HepG2 (cell line): ENCODE data around the gene RRP8. TPM values are rescaled to one million over a fixed set of nuclear protein-coding genes. Genes with fewer than 3 reads are reported as not detected.

Experiments
- ATAC-seq: fragments of 200-7000 bp; cut with Tn5 transposase; 3 replicates; pipeline ENCODE4 v1.9.1; 2020; ENCODE audit warnings: mild to moderate bottlenecking, moderate library complexity
- BruUV-seq: library from RNA; stranded (reverse); fragments of 400-500 nt; replicated peaks from 2 replicates; lab custom pipeline; 2021; lab: Mats Ljungman, UMichigan
- CTCF ChIA-PET: fragments of 300-600 bp; formaldehyde crosslinking; extraction: SDS; loops from one replicate; lab custom pipeline; 2021; ENCODE audit warnings: low total read pairs, inconsistent platforms, low intra/inter-chr PET ratio; lab: Yijun Ruan, JAX
- POLR2A ChIA-PET: fragments of 350-600 bp; sonication (Branson Sonifier 250); formaldehyde crosslinking; loops from one replicate; lab custom pipeline; 2020; ENCODE audit warnings: antibody characterized with exemption, inconsistent platforms; lab: Yijun Ruan, JAX
- DNase-seq: peaks from one replicate; pipeline ENCODE4 v3.0.0-alpha.2; 2015; ENCODE audit warnings: low spot score
- FAIRE-seq: peaks from 3 replicates; lab custom pipeline; 2011; peaks lifted over from hg19 to GRCh38; lab: Jason Lieb, UNC
- H2AFZ ChIP-seq: one replicate; pipeline ENCODE4 v1.6.1; 2011; ENCODE audit warnings: low read length, inconsistent platforms
- H3K27ac ChIP-seq: fragments of 300-600 bp; 3 replicates; pipeline ENCODE4 v1.8.0; 2011; ENCODE audit warnings: mixed run types, mild to moderate bottlenecking, mixed read lengths, low read length, inconsistent platforms; ENCODE audit not compliant: insufficient read depth; ENCODE audit errors: extremely low read length
- H3K27me3 ChIP-seq, 2 experiments: fragments of 200-600 bp in 1 of 2; 2 replicates in 1 of 2; 3 replicates in 1 of 2; pipeline versions ENCODE4 v1.6.0 to v1.8.0; 2011; ENCODE audit warnings: low read length in 2 of 2, mild to moderate bottlenecking in 2 of 2, moderate library complexity in 2 of 2, inconsistent platforms in 1 of 2; ENCODE audit not compliant: insufficient read depth in 2 of 2, control insufficient read depth in 1 of 2
- H3K36me3 ChIP-seq, 2 experiments: fragments of 200-600 bp in 1 of 2; replicated peaks in 1 of 2; 2 replicates in 1 of 2; 3 replicates in 1 of 2; pipeline versions ENCODE4 v1.5.1 to v1.8.0; 2011; ENCODE audit warnings: low read length in 2 of 2, inconsistent platforms in 1 of 2; ENCODE audit not compliant: insufficient read depth in 2 of 2, control insufficient read depth in 1 of 2
- H3K4me1 ChIP-seq: 2 replicates; pipeline ENCODE4 v1.5.1; 2012; ENCODE audit warnings: low read length, inconsistent platforms; ENCODE audit not compliant: insufficient read depth
- H3K4me2 ChIP-seq: 2 replicates; pipeline ENCODE4 v1.6.0; 2011; ENCODE audit warnings: low read depth, low read length, inconsistent platforms
- H3K4me3 ChIP-seq, 3 experiments: fragments of 200-600 bp in 1 of 3; sonication (generic), shearing (Covaris generic) in 1 of 3; replicated peaks in 1 of 3; 2 replicates each; pipeline ENCODE4 v1.5.1; 2011 to 2016; ENCODE audit warnings: low read length in 3 of 3, inconsistent platforms in 2 of 3, low read depth in 2 of 3, mild to moderate bottlenecking in 2 of 3, control low read depth in 1 of 3, mixed read lengths in 1 of 3; ENCODE audit not compliant: insufficient read depth in 1 of 3
- H3K79me2 ChIP-seq: one replicate; pipeline ENCODE4 v1.6.1; 2011; ENCODE audit warnings: low read length, inconsistent platforms; ENCODE audit not compliant: insufficient read depth
- H3K9ac ChIP-seq: 2 replicates; pipeline ENCODE4 v1.6.0; 2011; ENCODE audit warnings: mild to moderate bottlenecking, low read depth, low read length, inconsistent platforms; ENCODE audit not compliant: insufficient read depth
- H3K9me3 ChIP-seq: 2 replicates; pipeline ENCODE4 v1.5.1; 2012; ENCODE audit warnings: mild to moderate bottlenecking, low read length
- H4K20me1 ChIP-seq: 2 replicates; pipeline ENCODE4 v1.6.0; 2011; ENCODE audit warnings: inconsistent platforms, mild to moderate bottlenecking, low read length, moderate library complexity; ENCODE audit not compliant: insufficient read depth
- GMEB2 ChIP-seq: IDR thresholded peaks from 2 replicates; pipeline ENCODE4 v1.6.1; 2016; ENCODE audit warnings: missing biosample characterization, missing genetic modification reagents, low read depth
- SSRP1 ChIP-seq: IDR thresholded peaks from 2 replicates; pipeline ENCODE4 v1.6.1; 2016; ENCODE audit warnings: control low read depth
- TRAFD1 ChIP-seq: sonication (generic); formaldehyde crosslinking; IDR thresholded peaks from 2 replicates; pipeline ENCODE4 v1.5.1; 2020; ENCODE audit warnings: missing genetic modification reagents, mild to moderate bottlenecking, borderline replicate concordance
- ZNF687 ChIP-seq: sonication (generic); formaldehyde crosslinking; IDR thresholded peaks from 2 replicates; pipeline ENCODE4 v1.5.1; 2020; ENCODE audit warnings: mild to moderate bottlenecking, missing genetic modification reagents, moderate library complexity
- WGBS: methylation state at CpG from one replicate; pipeline ENCODE4 v1.1.6; 2017; ENCODE audit warnings: low lambda C conversion rate; 5-methylcytosine and 5-hydroxymethylcytosine counted together
- in situ Hi-C: cut with HindIII; loops from 2 replicates; pipeline ENCODE4 v1.10.0; 2017; ENCODE audit warnings: low pct_unique_long_range_greater_than_20kb; ENCODE audit not compliant: extremely low pct_ligation_motif_present
- intact Hi-C: fragments of 100-400 bp; cut with micrococcal nuclease; formaldehyde crosslinking; loops from one replicate; pipeline ENCODE4 v1.10.0; 2022; ENCODE audit not compliant: unreplicated experiment
- polyA plus RNA-seq, 8 experiments: library from polyadenylated mRNA; depleted of rRNA in 3 of 8; stranded (reverse) in 7 of 8; unstranded in 1 of 8; fragments of >200 nt; fragmentation: Illumina TruSeq in 4 of 8; extraction: Trizol in 4 of 8; gene quantifications; 2 replicates each; pipeline versions ENCODE4 v1.2.1 to v1.2.3, GENCODE V29; 2011 to 2016; ENCODE audit warnings: low read depth in 4 of 8, missing spikeins in 1 of 8, mixed read lengths in 1 of 8; ENCODE audit not compliant: insufficient read depth in 1 of 8
- total RNA-seq, 5 experiments: library from RNA; depleted of rRNA; stranded (reverse); fragments of >200 nt; fragmentation: Illumina TruSeq; extraction: Trizol; gene quantifications; 2 replicates each; pipeline ENCODE4 v1.2.3, GENCODE V29; 2016; ENCODE audit warnings: low read depth in 1 of 5
- TF ChIP-seq, protein P1 (sequence below): sonication (generic); formaldehyde crosslinking; IDR thresholded peaks from 2 replicates; pipeline ENCODE4 v1.4.0; 2020; ENCODE audit warnings: missing genetic modification reagents
- TF ChIP-seq, protein P2 (sequence below): sonication (generic); formaldehyde crosslinking; IDR thresholded peaks from 2 replicates; pipeline ENCODE4 v1.8.1; 2023; ENCODE audit warnings: mild to moderate bottlenecking, moderate library complexity, missing genetic modification reagents
- TF ChIP-seq, protein P3 (sequence below): sonication (generic); formaldehyde crosslinking; IDR thresholded peaks from 2 replicates; pipeline ENCODE4 v1.4.0; 2020; ENCODE audit warnings: missing genetic modification reagents, borderline replicate concordance

The RRP8 gene
- total and polyA plus RNA-seq, 2 of the 13 experiments (the other 11 are each of a cell fraction or from before 2014, with no cell fraction given): 7.2 to 21.6 TPM

DNA sequence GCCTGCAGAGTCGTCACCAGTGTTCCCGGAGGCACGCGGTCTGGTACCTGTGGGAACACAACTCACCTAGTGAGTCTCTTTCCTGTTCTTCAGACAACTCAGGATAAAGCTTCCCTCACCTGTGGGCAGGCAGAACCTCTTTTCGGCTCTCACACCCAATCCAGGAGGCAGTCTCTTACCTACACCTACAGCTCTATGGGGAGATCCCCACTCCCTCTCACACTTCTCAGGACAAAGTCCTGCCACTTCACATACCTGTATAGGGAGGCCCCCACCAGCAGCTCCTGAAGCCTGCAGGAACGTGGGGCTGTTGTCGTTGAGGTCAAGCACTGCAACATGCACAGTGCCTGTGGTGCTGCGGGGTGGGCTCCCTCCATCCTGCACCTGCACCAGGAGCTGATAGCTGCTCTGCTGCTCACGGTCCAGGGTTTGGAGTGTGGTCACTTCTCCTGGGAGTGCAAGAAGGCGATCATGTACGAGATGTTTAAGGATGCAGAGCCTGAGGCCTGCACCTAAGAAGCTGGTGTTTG, 28.0 kb upstream of the RRP8 start (continued):
- no peak for TF ChIP-seq GMEB2 (CRISPR knock-in tag)

DNA sequence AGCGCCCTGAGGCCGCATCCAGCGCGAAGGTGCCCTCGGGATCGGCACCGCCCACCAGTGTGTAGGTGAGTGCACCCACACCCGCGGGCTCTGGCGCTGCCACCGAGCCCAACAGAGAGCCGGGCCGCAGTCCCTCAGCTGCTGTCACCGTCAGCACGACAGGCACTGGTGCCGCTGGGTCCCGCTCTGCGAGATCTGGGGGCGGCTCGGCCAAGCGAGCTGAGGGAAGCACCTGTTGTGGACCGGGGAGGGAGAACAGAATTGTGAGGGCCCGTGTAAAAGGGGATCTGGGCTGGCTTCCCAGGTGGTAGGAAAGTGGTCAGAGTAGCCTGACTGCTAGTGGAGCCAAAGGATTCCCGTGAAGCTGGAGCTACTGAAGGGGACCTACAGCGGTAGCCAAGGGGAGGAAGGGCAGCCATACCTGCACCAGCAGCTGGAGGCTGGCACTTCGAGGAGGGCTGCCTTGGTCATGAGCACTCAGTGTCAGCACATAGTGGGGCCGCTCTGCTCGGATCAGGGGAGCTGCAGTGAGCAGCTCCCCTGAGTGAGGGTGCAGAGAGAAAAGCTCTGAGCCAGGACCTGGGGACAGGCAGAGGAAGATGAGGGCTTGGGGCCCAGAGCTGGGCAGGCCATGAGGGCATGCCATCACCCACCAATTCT, 27.3 kb upstream of the RRP8 start:
- Histone ChIP-seq H3K27me3 (peaks cover 9 to 61% of the 10 kb centered on the region in 2 experiments; a peak in 4 of 5 replicates), H3K36me3 (no peaks in the 10 kb centered on the region), H3K4me1 (peaks cover 24% of the 10 kb centered on the region), H3K79me2 (no peaks in the 10 kb centered on the region), H3K9me3 (no peaks in the 10 kb centered on the region), H3K4me2 (peak overlapping the region; percentile 51), H3K27ac (no peak overlapping the region), H2AFZ (no peak overlapping the region), H3K4me3 (peak overlapping the region in 1 of 3 experiments; percentile 48; a peak in 2 of 6 replicates), H3K9ac (no peak overlapping the region), H4K20me1 (no peaks in the 10 kb centered on the region)
- CTCF ChIA-PET: no interaction called here
- POLR2A ChIA-PET: no interaction called here
- no TSS peak for BruUV-seq
- no peak for DNase-seq
- in situ Hi-C loops (no loop called here), intact Hi-C loops (no loop called here)
- FAIRE-seq: no peak
- TF ChIP-seq, protein P1, sequence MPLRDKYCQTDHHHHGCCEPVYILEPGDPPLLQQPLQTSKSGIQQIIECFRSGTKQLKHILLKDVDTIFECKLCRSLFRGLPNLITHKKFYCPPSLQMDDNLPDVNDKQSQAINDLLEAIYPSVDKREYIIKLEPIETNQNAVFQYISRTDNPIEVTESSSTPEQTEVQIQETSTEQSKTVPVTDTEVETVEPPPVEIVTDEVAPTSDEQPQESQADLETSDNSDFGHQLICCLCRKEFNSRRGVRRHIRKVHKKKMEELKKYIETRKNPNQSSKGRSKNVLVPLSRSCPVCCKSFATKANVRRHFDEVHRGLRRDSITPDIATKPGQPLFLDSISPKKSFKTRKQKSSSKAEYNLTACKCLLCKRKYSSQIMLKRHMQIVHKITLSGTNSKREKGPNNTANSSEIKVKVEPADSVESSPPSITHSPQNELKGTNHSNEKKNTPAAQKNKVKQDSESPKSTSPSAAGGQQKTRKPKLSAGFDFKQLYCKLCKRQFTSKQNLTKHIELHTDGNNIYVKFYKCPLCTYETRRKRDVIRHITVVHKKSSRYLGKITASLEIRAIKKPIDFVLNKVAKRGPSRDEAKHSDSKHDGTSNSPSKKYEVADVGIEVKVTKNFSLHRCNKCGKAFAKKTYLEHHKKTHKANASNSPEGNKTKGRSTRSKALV (CRISPR knock-in tag): peak; percentile 64
- TF ChIP-seq ZNF687 (CRISPR knock-in tag) (peak; percentile 28; the same call in 1 of the 2 replicates), TRAFD1 (CRISPR knock-in tag) (no peak), SSRP1 (no peak)
- TF ChIP-seq, protein P2, sequence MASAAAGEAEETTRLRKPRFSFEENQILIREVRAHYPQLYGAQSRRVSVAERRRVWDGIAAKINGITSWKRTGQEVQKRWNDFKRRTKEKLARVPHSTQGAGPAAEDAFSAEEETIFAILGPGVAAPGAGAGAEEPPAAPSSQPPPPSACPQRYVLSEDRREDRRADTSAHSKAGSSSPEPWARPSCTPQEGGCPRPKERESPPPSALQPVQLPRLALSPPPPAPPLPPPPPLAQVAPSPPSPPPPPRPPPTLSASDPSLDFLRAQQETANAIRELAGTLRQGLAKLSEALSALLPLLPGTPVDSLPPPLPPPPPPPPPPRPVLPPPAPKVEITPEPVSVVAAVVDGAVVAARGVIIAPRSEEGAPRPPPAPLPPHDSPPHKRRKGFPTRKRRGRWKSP: peak; percentile 14; the same call in 1 of the 2 replicates
- TF ChIP-seq, protein P3, sequence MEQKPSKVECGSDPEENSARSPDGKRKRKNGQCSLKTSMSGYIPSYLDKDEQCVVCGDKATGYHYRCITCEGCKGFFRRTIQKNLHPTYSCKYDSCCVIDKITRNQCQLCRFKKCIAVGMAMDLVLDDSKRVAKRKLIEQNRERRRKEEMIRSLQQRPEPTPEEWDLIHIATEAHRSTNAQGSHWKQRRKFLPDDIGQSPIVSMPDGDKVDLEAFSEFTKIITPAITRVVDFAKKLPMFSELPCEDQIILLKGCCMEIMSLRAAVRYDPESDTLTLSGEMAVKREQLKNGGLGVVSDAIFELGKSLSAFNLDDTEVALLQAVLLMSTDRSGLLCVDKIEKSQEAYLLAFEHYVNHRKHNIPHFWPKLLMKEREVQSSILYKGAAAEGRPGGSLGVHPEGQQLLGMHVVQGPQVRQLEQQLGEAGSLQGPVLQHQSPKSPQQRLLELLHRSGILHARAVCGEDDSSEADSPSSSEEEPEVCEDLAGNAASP (CRISPR knock-in tag): no peak
- peak; percentile 26 for ATAC-seq
- WGBS: 6% methylated on average over 11 of the region's 28 CpGs
